Keratinocyte (primary cell): Measurements from ENCODE around the gene TGIF1. TPM values are rescaled to one million over a fixed set of nuclear protein-coding genes. Genes with fewer than 3 reads are reported as not detected.
"Not testable (repeated sequence)": the region's sequence is repeated elsewhere in the genome, so short reads cannot be mapped to it uniquely, and the experiment has no call there.

Experiments used
- DNase-seq: peaks from one replicate; pipeline ENCODE4 v3.0.0-alpha.2; 2011; ENCODE audit warnings: low read depth, missing footprints, low spot score
- FAIRE-seq: peaks from 2 replicates; lab custom pipeline; 2011; peaks lifted over from hg19 to GRCh38; lab: Jason Lieb, UNC
- H2AFZ ChIP-seq: 2 replicates; pipeline ENCODE4 v1.6.0; 2012; ENCODE audit warnings: low read length, control low read depth, inconsistent platforms; ENCODE audit not compliant: control insufficient read depth
- H3K27ac ChIP-seq: 2 replicates; pipeline ENCODE4 v1.5.1; 2011; ENCODE audit warnings: low read length; ENCODE audit not compliant: control insufficient read depth, insufficient read depth
- H3K27me3 ChIP-seq: 3 replicates; pipeline ENCODE4 v1.6.0; 2011; ENCODE audit warnings: low read length; ENCODE audit not compliant: control insufficient read depth, insufficient read depth; ENCODE audit errors: extremely low read depth
- H3K36me3 ChIP-seq, 2 experiments: 2 replicates in 1 of 2; 3 replicates in 1 of 2; pipeline ENCODE4 v1.5.1; 2011; ENCODE audit warnings: low read length in 2 of 2, mild to moderate bottlenecking in 1 of 2; ENCODE audit not compliant: control insufficient read depth in 2 of 2, insufficient read depth in 2 of 2; ENCODE audit errors: extremely low read depth in 1 of 2
- H3K4me1 ChIP-seq: 3 replicates; pipeline ENCODE4 v1.5.1; 2011; ENCODE audit warnings: low read length; ENCODE audit not compliant: control insufficient read depth, insufficient read depth; ENCODE audit errors: extremely low read depth
- H3K4me2 ChIP-seq: 3 replicates; pipeline ENCODE4 v1.6.0; 2011; ENCODE audit warnings: low read depth, low read length; ENCODE audit not compliant: control insufficient read depth, insufficient read depth; ENCODE audit errors: extremely low read depth
- H3K4me3 ChIP-seq, 3 experiments: fragments of 200-600 bp in 1 of 3; sonication (generic) in 1 of 3; 2 replicates in 2 of 3; 3 replicates in 1 of 3; pipeline ENCODE4 v1.5.1; 2011 to 2016; ENCODE audit warnings: low read length in 3 of 3, mild to moderate bottlenecking in 3 of 3, control low read depth in 2 of 3, inconsistent platforms in 1 of 3, low read depth in 1 of 3, mixed read lengths in 1 of 3, mixed run types in 1 of 3, moderate library complexity in 1 of 3; ENCODE audit not compliant: control insufficient read depth in 2 of 3, insufficient read depth in 2 of 3; ENCODE audit errors: extremely low read depth in 1 of 3
- H3K79me2 ChIP-seq: 2 replicates; pipeline ENCODE4 v1.6.0; 2012; ENCODE audit warnings: low read length; ENCODE audit not compliant: control insufficient read depth, insufficient read depth
- H3K9ac ChIP-seq: 3 replicates; pipeline ENCODE4 v1.6.0; 2011; ENCODE audit warnings: low read length; ENCODE audit not compliant: control insufficient read depth, insufficient read depth; ENCODE audit errors: extremely low read depth
- H3K9me1 ChIP-seq: 3 replicates; pipeline ENCODE4 v1.6.0; 2011; ENCODE audit warnings: low read length; ENCODE audit not compliant: control insufficient read depth, insufficient read depth; ENCODE audit errors: extremely low read depth
- H3K9me3 ChIP-seq: 2 replicates; pipeline ENCODE4 v1.5.1; 2012; ENCODE audit warnings: low read depth, low read length; ENCODE audit not compliant: control insufficient read depth
- H4K20me1 ChIP-seq: 3 replicates; pipeline ENCODE4 v1.6.0; 2011; ENCODE audit warnings: low read length; ENCODE audit not compliant: control insufficient read depth, insufficient read depth; ENCODE audit errors: extremely low read depth
- CTCF ChIP-seq, 3 experiments: IDR thresholded peaks in 1 of 3; conservative IDR thresholded peaks in 1 of 3; optimal IDR thresholded peaks in 1 of 3; 2 replicates in 2 of 3; 3 replicates in 1 of 3; pipeline versions ENCODE3 to v1.5.1; 2011; ENCODE audit warnings: low read length in 3 of 3, mild to moderate bottlenecking in 3 of 3, moderate library complexity in 2 of 3, control low read depth in 1 of 3, inconsistent platforms in 1 of 3; ENCODE audit not compliant: insufficient read depth in 2 of 3; ENCODE audit errors: extremely low read depth in 1 of 3
- EZH2 ChIP-seq: IDR thresholded peaks from one replicate; pipeline ENCODE4 v1.6.1; 2012; ENCODE audit warnings: inconsistent platforms, mild to moderate bottlenecking, low read length, moderate library complexity
- dilution Hi-C: fragments of 300-500 bp; cut with MboI; formaldehyde crosslinking; loops from one replicate; pipeline ENCODE4 v1.7.0; 2020; ENCODE audit warnings: low sequenced_read_pairs; ENCODE audit not compliant: extremely low pct_ligation_motif_present
- polyA plus RNA-seq, 5 experiments: library from polyadenylated mRNA; depleted of rRNA in 3 of 5; stranded (reverse) in 3 of 5; stranded (forward) in 1 of 5; unstranded in 1 of 5; fragments of >200 nt; gene quantifications; 1 replicate in 1 of 5; 2 replicates in 3 of 5; 3 replicates in 1 of 5; pipeline versions ENCODE4 v1.2.1 to v1.2.3, GENCODE V29; 2011 to 2012; ENCODE audit warnings: missing spikeins in 2 of 5, low read depth in 1 of 5, low replicate concordance in 1 of 5

TGIF1 gene
- polyA plus RNA-seq, 1 donor (not counting 4 experiments of a cell fraction or from before 2014, with no cell fraction given): 115 TPM

GRCh38 chr18:3411327-3411726 is 38.6 kb upstream of the TGIF1 start:
- Histone ChIP-seq H3K4me3 (peak overlapping the region in 1 of 3 experiments; percentile 60), H3K27me3 (no peaks in the 10 kb centered on the region), H3K4me1 (peaks cover 21% of the 10 kb centered on the region), H3K4me2 (peak overlapping the region; percentile 83), H3K9ac (peak overlapping the region; percentile 55), H3K9me1 (no peaks in the 10 kb centered on the region), H2AFZ (peak overlapping the region; percentile 78), H3K9me3 (no peaks in the 10 kb centered on the region), H3K27ac (no peak overlapping the region), H3K79me2 (no peaks in the 10 kb centered on the region), H4K20me1 (no peaks in the 10 kb centered on the region), H3K36me3 (no peaks in the 10 kb centered on the region)
- dilution Hi-C loops: no loop called here
- peak; percentile 5 for FAIRE-seq
- TF ChIP-seq EZH2 (no peak), CTCF (optimal IDR thresholded peaks at IDR 0.05 in 1 of 3, IDR thresholded peaks at IDR 0.05 in 1 of 3, conservative IDR thresholded peaks at IDR 0.05 in 1 of 3; ENCODE audit: extremely low read depth in 1 of 3, insufficient read depth in 2 of 3, low read length in 3 of 3) (no peak)
- DNase-seq: no peak

GRCh38 chr18:3411854-3412268 is 38.1 kb upstream of the TGIF1 start:
- no peak for DNase-seq
- no peaks in the 10 kb centered on the region for H3K79me2 ChIP-seq
- no peaks in the 10 kb centered on the region for H3K9me3 ChIP-seq
- H3K9ac ChIP-seq: peak overlapping the region; percentile 55
- peak overlapping the region; percentile 26 to 60 (median 55) for H3K4me3 ChIP-seq
- no peaks in the 10 kb centered on the region for H3K9me1 ChIP-seq
- FAIRE-seq: no peak
- H4K20me1 ChIP-seq: no peaks in the 10 kb centered on the region
- H2AFZ ChIP-seq: peak overlapping the region; percentile 78
- no peaks in the 10 kb centered on the region for H3K36me3 ChIP-seq
- dilution Hi-C loops: no loop called here
- peak overlapping the region; percentile 74 for H3K27ac ChIP-seq
- no peak for TF ChIP-seq EZH2
- no peak for TF ChIP-seq CTCF (optimal IDR thresholded peaks at IDR 0.05 in 1 of 3, IDR thresholded peaks at IDR 0.05 in 1 of 3, conservative IDR thresholded peaks at IDR 0.05 in 1 of 3; ENCODE audit: extremely low read depth in 1 of 3, insufficient read depth in 2 of 3, low read length in 3 of 3)
- H3K4me2 ChIP-seq: peak overlapping the region; percentile 83
- no peaks in the 10 kb centered on the region for H3K27me3 ChIP-seq
- peaks cover 21% of the 10 kb centered on the region for H3K4me1 ChIP-seq

DNA sequence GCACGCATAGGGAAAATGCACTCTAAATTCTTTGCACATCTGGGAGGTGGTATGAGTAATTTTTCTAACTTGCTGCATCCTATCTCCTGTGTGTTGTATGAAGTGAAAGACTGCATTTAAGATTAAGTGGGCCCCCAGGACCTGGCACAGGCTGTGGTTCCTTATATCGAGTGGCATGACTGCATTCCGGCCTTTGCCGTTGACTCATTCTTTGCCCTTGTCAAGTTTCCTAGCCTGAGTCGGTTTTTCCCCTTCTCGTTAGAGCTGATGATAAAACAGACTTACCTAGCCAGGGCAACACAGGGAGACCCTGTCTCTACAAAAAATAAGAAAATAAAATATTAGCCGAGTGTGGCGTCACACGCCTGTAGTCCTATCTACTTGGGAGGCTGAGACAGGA is 37.4 kb upstream of the TGIF1 start:
- H3K27me3 ChIP-seq, H3K9me3 ChIP-seq, H3K36me3 ChIP-seq, H2AFZ ChIP-seq, H3K79me2 ChIP-seq, dilution Hi-C loops, H3K9me1 ChIP-seq, H4K20me1 ChIP-seq: not testable (repeated sequence)
- peak; percentile 93 for FAIRE-seq
- Histone ChIP-seq H3K9ac (peak overlapping the region; percentile 24), H3K4me2 (peak overlapping the region; percentile 83), H3K27ac (peak overlapping the region; percentile 74), H3K4me1 (peaks cover 21% of the 10 kb centered on the region), H3K4me3 (peak overlapping the region in 1 of 3 experiments; percentile 60)
- DNase-seq: peak; percentile 57
